HG02943 (cell line): ENCODE measurements around the gene FTL.

Experiments used
- ATAC-seq: cut with Tn5 transposase; IDR thresholded peaks from one replicate; pipeline ENCODE4 v1.9.1; 2021; ENCODE audit warnings: mild to moderate bottlenecking, low read depth, moderate library complexity; ENCODE audit not compliant: unreplicated experiment

The FTL gene

DNA sequence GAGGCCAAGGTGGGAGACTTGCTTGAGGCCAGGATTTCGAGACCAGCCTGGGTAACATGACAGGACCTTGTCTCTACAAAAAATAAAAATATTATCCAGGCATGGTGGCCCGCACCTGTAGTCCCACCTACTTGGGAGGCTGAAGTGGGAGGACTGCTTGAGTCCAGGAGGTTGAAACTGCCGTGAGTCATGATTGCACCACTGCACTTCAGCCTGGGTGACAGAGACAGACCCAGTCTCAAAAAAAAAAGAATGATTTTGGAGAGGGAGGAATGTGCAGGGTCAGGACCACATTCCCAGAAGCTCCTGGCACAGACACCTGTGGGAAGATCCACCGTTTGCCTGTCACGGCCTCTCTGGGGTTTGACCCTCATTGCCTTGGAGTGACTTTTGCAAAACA lies 19.7 kb upstream of the FTL start:
- ATAC-seq = no peak

GRCh38 chr19:48945817-48946216 lies 19.3 kb upstream of the FTL start:
- no peak for ATAC-seq

DNA sequence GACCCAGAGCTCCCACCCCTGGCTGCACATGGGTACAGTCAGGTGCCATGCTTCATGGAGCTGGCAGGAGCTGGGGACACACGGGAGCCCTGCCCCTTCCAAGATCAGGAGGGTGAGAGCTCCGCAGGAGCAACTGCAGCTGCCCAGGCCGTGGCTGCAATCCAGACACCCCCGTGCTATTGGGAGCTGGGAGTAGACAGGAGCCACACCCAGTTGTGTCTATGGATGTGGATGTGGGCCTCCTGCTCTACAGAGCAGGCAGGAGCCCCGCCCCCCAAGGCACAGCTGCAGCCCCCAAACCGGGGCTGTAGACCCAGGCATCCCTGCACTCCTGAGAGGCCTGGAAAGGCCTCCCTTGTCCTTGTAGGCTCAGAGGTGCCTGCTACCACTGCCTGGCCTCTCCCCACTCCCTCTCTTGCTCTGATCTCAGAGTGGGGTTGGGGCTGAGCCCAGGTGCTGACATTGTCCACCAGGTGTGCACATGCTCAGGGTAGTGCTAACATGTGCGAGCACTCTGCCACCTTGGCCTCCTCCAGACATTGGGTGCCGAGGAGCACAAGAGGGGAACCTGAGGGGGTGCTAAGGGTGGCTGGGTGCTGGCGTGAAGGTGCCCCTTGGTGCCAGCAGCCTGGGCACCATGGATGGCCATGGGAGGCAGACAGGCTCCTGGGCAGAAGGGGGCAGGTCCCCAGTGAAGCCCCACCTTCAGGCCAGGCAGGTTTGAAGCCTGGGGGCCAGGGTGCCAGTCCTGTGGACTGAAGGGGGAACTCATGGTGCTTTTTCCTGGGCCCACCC lies 18.4 kb upstream of the FTL start:
- no peak for ATAC-seq

DNA sequence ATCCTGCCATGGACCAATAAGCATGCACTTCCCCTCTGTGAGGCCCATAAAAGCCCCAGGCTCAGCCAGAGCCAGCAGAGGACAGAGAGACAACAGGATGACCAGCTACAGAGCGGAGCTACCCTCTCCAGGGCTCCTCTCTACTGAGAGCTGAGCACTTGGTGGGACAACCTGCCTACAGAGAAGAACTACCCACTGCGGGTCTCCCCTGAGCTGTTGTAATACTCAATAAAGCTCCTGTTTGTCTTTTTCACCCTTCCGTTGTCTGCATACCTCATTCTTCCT lies 17.9 kb upstream of the FTL start:
- no peak for ATAC-seq

DNA sequence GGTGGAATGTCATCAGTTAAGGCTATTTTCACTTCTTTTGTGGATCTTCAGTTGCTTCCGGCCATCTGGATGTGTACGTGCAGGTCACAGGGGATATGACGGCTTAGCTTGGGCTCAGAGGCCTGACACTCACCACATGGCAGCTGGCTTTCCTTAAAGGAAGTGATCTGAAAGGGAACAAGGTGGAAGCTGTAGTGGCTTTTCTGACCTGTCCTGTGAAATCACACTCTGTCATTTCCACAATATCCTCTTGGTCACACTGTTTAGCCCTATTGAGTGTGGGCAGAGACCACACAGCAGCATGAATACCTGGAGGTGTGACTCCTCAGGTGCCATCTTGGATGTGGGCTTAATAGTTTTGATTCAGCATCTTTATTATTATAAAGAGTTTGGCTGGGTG lies 14.9 kb upstream of the FTL start:
- ATAC-seq = no peak

DNA sequence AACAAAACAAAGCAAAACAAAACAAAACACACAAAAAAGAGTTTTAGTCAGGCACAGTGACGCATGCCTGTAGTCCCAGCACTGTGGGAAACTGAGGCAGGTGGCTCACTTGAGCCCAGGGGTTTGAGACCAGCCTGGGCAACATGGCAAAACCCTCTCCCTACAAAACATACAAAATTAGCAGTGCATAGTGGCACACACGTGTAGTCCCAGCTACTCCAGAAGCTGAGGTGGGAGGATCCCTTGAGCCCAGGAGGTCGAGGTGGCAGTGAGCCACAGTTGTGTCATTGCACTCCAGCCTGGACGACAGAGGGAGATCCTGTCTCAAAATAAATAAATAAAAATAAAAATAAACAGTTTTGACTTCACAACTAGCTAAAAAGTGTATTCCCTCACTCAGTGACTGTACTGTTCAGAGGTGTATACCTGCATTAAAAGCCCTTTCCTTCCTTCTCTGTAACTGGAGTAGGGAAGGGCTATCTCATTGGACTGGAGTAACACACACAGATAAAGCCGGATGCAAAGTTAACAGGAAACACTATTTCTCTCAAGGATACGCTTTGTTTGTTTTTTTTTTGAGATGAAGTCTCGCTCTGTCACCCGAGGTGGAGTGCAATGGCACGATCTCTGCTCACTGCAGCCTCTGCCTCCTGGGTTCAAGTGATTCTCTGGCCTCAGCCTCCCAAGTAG lies 14.1 kb upstream of the FTL start:
- no peak for ATAC-seq

DNA sequence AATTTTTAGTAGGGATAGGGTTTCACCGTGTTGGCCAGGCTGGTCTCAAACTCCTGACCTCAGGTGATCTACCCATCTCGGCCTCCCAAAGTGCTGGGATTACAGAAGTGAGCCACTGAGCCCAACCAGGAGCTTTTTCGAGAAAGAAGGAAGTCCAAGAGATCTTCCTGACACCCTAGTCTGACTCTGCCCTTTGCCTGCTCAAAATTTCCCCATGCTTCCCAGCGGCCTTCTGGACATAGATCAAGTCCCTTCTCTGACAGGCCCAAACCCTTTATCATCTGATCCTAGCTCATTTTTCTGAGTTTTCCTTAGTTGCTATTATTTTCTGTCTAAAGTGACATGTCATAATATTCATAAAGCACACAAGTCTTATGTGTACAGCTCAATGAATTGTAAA lies 12.0 kb upstream of the FTL start:
- no peak for ATAC-seq

DNA sequence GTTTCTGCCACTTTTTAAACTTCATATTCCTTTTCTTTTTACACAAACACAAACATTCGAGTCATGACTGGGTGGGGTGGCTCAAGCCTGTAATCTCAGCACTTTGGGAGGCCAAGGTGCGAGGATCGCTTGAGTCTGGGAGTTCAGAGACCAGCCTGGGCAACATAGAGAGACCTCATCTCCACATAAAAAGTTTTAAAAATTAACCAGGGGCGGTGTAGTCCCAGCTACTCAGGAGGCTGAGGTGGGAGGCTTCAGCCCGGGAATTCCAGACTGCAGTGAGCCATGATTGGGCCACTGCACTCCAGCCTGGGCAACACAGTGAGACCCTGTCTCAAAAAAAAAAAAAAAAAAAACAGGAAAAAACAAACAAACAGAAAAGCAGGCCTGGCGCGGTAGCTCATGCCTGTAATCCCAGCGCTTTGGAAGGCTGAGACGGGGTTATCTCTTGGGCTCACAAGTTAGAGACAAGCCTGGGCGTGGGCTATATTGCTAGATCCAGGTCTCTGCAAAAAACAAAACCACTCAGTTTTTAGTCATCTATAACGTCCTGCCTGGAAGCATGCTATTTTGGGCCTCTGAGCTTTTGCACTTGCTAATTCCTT lies 11.0 kb upstream of the FTL start:
- ATAC-seq = no peak

- peak; percentile 78 for ATAC-seq
Measured at GRCh38 chr19:48954595-48955307, 10.4 kb upstream of the FTL start, which contains the start of gene BAX. Gene BAX, plus strand, starts transcription at chr19:48954875. Its CDS starts 54 bp downstream, at chr19:48954929.

GRCh38 chr19:48955308-48955958 lies 9.7 kb upstream of the FTL start:
- no peak for ATAC-seq

DNA sequence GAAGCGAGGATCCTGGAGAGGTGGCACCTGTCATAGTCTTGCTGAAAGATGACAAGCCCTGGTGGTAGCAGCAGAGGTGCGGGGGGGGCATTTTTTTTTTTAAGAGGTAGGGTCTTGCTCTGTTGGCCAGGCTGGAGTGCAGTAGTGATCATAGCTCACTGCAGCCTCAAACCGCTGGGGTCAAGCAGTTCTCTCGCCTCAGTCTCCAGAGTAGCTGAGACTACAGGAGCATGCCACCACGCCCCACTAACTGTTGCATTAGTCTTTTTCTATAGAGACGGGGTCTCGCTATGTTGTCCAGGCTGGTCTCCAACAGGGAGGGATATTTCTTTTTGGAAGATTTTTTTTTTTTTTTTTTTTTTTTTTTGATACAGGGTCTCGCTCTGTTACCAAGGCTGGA lies 7.1 kb upstream of the FTL start:
- ATAC-seq = no peak

GRCh38 chr19:48959341-48960239 lies 5.5 kb upstream of the FTL start:
- no peak for ATAC-seq

DNA sequence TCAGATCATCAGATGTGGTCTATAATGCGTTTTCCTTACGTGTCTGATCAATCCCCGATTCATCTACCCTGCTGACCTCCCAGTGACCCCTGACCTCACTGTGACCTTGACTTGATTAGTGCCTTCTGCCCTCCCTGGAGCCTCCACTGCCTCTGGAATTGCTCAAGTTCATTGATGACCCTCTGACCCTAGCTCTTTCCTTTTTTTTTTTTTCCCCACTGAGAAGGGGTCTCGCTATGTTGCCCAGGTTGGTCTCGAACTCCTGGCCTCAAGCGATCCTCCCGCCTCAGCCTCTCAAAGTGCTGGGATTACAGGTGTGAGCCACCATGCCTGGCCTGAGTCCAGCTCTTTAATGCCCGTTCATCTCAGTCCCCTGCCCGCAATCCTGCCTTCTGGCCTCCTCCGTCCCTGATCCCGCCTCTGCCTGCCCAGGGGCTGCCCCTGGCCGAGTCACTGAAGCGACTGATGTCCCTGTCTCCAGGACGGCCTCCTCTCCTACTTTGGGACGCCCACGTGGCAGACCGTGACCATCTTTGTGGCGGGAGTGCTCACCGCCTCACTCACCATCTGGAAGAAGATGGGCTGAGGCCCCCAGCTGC lies 4.0 kb upstream of the FTL start:
- no peak for ATAC-seq

DNA sequence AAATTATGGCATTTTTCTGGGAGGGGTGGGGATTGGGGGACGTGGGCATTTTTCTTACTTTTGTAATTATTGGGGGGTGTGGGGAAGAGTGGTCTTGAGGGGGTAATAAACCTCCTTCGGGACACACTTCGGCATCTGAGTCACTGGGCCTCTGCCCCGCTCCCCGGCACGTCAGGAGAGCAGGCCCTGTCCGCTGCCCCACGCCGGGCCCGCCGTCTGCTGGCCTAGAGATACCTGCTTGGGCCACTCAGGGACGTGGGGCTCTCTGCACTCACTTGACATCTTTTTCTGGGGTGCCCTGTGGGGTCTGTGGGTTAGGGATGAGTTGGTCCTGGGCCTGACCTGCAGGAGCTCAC lies 3.5 kb upstream of the FTL start:
- ATAC-seq = no peak

- no peak for ATAC-seq
Measured at GRCh38 chr19:48962029-48962848, 2.9 kb upstream of the FTL start.

GRCh38 chr19:48962849-48963165 lies 2.3 kb upstream of the FTL start:
- ATAC-seq = no peak

DNA sequence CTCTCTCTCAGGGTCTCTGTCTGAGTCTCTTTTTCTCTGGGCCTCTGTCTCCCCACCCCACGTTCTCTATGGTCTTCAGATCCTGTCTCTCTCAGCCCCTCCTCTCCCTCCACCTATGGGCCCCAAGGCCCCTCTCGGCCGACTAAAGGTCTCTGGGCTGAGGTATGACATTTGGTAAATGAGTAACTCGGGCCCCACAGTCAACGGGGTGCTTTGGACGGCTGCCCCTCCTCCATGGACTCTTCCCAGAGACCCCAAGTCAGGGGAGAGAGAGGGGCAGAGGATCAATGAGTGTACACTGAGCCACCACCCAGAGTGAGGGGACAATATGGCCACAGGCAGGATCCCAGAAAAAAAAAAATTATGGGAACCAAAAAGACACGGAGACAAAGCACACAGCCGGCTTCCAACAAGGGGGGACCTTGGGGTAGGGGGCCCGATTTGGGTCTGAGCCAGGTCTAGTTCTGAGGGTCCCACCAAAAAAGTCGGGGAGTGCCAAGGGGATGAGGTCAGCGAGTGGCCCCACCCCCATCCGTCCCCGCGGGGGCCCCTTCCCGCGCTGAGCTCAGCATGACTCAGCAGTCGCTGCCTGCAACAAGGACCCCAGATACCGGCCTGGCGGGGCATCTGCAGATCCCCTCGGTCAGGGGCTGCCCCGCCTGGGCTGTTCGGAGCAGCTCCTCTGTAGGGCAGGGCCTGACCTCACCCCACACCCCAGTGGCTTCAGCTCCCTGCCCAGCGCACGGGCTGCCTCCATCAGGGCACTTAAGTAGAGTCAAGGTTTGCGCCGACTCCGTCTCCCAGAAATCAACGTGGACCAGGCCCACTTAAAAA lies 1.5 kb upstream of the FTL start:
- ATAC-seq = no peak
